ENCODE results near the gene ANG.
"Not testable (repeated sequence)": the region's sequence is repeated elsewhere in the genome, so short reads cannot be mapped to it uniquely, and the experiment has no call there.

Gene ANG

GRCh38 chr14:20700965-20701364 lies 12.4 kb downstream of the ANG start:
- not testable (repeated sequence) for DNase-seq

GRCh38 chr14:20706657-20707355 lies 18.2 kb downstream of the ANG start:
- DNase-seq = no peak

GRCh38 chr14:20707622-20708021 lies 19.1 kb downstream of the ANG start:
- no peak for DNase-seq

- DNase-seq = no peak
These were observed 22.7 kb downstream of the ANG start for GRCh38 chr14:20711261-20711660.

- no peak for DNase-seq
These were observed 23.1 kb downstream of the ANG start for GRCh38 chr14:20711685-20712084.

- DNase-seq = no peak
These were observed 24.3 kb downstream of the ANG start for GRCh38 chr14:20712904-20713303.

GRCh38 chr14:20714593-20715250 lies 26.2 kb downstream of the ANG start:
- no peak for DNase-seq

GRCh38 chr14:20719777-20720176 lies 31.2 kb downstream of the ANG start:
- no peak for DNase-seq

GRCh38 chr14:20720741-20721140 lies 32.2 kb downstream of the ANG start:
- no peak for DNase-seq

GRCh38 chr14:20722016-20722415 lies 33.5 kb downstream of the ANG start:
- no peak for DNase-seq

GRCh38 chr14:20723488-20723887 lies 34.9 kb downstream of the ANG start:
- DNase-seq = no peak

- not testable (repeated sequence) for DNase-seq
These were observed 37.6 kb downstream of the ANG start for GRCh38 chr14:20726121-20726520.

- no peak for DNase-seq
These were observed 38.0 kb downstream of the ANG start for GRCh38 chr14:20726531-20726930.

GRCh38 chr14:20730891-20731290 lies 42.3 kb downstream of the ANG start:
- DNase-seq = no peak

- no peak for DNase-seq
These were observed 43.9 kb downstream of the ANG start for GRCh38 chr14:20732477-20732876.

GRCh38 chr14:20732979-20733635 lies 44.5 kb downstream of the ANG start:
- DNase-seq = no peak

GRCh38 chr14:20733684-20734429 lies 45.3 kb downstream of the ANG start:
- no peak for DNase-seq

GRCh38 chr14:20734430-20734806 lies 45.9 kb downstream of the ANG start:
- no peak for DNase-seq

GRCh38 chr14:20738292-20738691 lies 49.7 kb downstream of the ANG start:
- not testable (repeated sequence) for DNase-seq

- DNase-seq = no peak
These were observed 53.6 kb downstream of the ANG start for GRCh38 chr14:20742132-20742531.

GRCh38 chr14:20743556-20743955 lies 55.0 kb downstream of the ANG start:
- no peak for DNase-seq

Measured in activated naive CD4-positive, alpha-beta T cell treated with Interleukin-2 at 50 U/mL for 16 hours (primary cell).